ENCODE data around the gene PLXNA4. TPM values are rescaled to one million over a fixed set of nuclear protein-coding genes. Genes with fewer than 3 reads are reported as not detected.
A peak's percentile ranks its signal among the peaks of the same experiment; 100 is the strongest.

Gene PLXNA4
- total RNA-seq, 1 donor from 2014 or later, result 3.3 TPM

DNA sequence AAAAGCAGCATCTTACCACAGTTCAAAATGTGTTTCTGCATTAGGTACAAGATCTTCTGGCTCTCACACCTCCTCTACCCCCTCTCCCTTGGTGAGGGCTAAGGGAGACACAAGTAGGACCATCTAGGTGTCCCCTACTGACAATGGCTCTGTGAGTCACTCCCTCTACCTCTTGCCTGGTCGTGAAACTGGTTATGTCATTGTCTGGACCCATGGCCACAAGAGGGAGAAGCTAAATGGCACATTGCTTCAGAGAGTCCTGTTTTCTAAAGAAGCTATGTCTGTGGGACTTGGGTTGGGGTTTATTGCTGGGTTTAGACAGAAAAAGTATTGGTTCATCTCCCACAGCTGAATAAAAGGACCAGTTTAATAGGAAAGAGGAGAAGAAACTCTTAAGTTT, 4.0 kb upstream of the PLXNA4 start:
- H3K27me3 ChIP-seq (ENCODE audit: insufficient read depth, low read length), result peaks cover 19% of the 10 kb centered on the region
- Mint-ChIP-seq H3K4me1 (ENCODE audit: low read depth, unreplicated experiment) (peaks cover 2% of the 10 kb centered on the region), H3K27me3 (ENCODE audit: low read depth, unreplicated experiment) (peaks cover 68% of the 10 kb centered on the region), H3K4me3 (ENCODE audit: unreplicated experiment) (no peak overlapping the region), H3K27ac (ENCODE audit: unreplicated experiment) (no peak overlapping the region), H3K36me3 (ENCODE audit: low read depth, unreplicated experiment) (no peaks in the 10 kb centered on the region), H3K9me3 (ENCODE audit: unreplicated experiment) (no peaks in the 10 kb centered on the region)
- TF ChIP-seq EZH2 (IDR thresholded peaks at IDR 0.05; ENCODE audit: insufficient read depth, low read length) (no peak), CTCF (IDR thresholded peaks at IDR 0.05; ENCODE audit: insufficient read depth, low read depth, low read length) (no peak)
- DNase-seq (ENCODE audit: low read depth) (peak; percentile 14), FAIRE-seq (no peak)
- no peak overlapping the region for H3K4me2 ChIP-seq (ENCODE audit: low read length)
- no peaks in the 10 kb centered on the region for H3K79me2 ChIP-seq (ENCODE audit: insufficient read depth, low read length)
- H3K9ac ChIP-seq (ENCODE audit: low read length), result no peak overlapping the region
- no peak overlapping the region for H2AFZ ChIP-seq (ENCODE audit: low read depth, low read length)
- peaks cover 14% of the 10 kb centered on the region for H3K4me1 ChIP-seq (ENCODE audit: insufficient read depth, low read length)
- no peaks in the 10 kb centered on the region for H3K9me3 ChIP-seq (ENCODE audit: insufficient read depth, low read depth, low read length)
- no peaks in the 10 kb centered on the region for H3K36me3 ChIP-seq (ENCODE audit: insufficient read depth, low read length)
- no peak overlapping the region for H3K27ac ChIP-seq (ENCODE audit: low read depth, low read length)
- no peak overlapping the region for H3K4me3 ChIP-seq (ENCODE audit: insufficient read depth, low read depth, low read length)
- no peaks in the 10 kb centered on the region for H4K20me1 ChIP-seq (ENCODE audit: insufficient read depth, low read length)

DNA sequence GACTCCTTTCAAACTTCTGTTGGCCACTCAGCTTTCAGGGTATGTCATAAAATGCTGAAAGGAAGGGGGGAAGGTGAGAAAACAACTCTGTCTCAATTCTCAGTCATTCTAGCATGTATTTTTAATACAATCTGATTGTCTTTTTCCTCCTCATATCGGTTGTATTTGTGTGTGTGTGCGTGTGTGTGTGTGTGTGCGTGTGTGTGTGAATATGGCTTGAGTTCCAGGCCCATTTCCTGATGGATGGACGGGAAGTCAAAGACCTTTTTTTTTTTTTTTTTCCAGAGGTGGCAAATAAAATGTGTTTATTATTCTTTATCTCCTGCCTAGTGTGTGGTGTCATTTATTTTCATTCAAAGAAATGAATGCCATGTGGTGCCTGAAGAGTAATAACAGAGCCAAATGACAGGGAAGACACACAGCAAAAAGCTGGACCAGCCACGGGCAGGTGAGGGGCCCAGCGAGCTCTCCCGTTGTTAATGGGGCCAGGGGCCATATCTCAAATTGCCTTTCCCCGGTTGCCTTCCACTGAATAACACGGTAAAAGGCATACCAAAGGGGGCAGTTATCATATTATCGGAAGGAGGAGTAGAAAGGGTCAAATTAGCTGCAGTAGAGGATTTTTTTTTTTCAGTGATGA, 3.1 kb upstream of the PLXNA4 start:
- peaks cover 70% of the 10 kb centered on the region for H3K27me3 Mint-ChIP-seq (ENCODE audit: low read depth, unreplicated experiment)
- Histone ChIP-seq H3K27ac (ENCODE audit: low read depth, low read length) (no peak overlapping the region), H3K36me3 (ENCODE audit: insufficient read depth, low read length) (no peaks in the 10 kb centered on the region), H2AFZ (ENCODE audit: low read depth, low read length) (no peak overlapping the region), H3K9me3 (ENCODE audit: insufficient read depth, low read depth, low read length) (no peaks in the 10 kb centered on the region), H3K4me1 (ENCODE audit: insufficient read depth, low read length) (peaks cover 19% of the 10 kb centered on the region), H3K9ac (ENCODE audit: low read length) (no peak overlapping the region), H3K4me3 (ENCODE audit: insufficient read depth, low read depth, low read length) (no peak overlapping the region), H4K20me1 (ENCODE audit: insufficient read depth, low read length) (no peaks in the 10 kb centered on the region), H3K27me3 (ENCODE audit: insufficient read depth, low read length) (peaks cover 26% of the 10 kb centered on the region), H3K4me2 (ENCODE audit: low read length) (no peak overlapping the region), H3K79me2 (ENCODE audit: insufficient read depth, low read length) (no peaks in the 10 kb centered on the region)
- no peak for TF ChIP-seq CTCF (IDR thresholded peaks at IDR 0.05; ENCODE audit: insufficient read depth, low read depth, low read length)
- no peak for TF ChIP-seq EZH2 (IDR thresholded peaks at IDR 0.05; ENCODE audit: insufficient read depth, low read length)
- H3K4me3 Mint-ChIP-seq (ENCODE audit: unreplicated experiment), result no peak overlapping the region
- peaks cover 2% of the 10 kb centered on the region for H3K4me1 Mint-ChIP-seq (ENCODE audit: low read depth, unreplicated experiment)
- no peak for FAIRE-seq
- no peaks in the 10 kb centered on the region for H3K36me3 Mint-ChIP-seq (ENCODE audit: low read depth, unreplicated experiment)
- H3K9me3 Mint-ChIP-seq (ENCODE audit: unreplicated experiment), result no peaks in the 10 kb centered on the region
- no peak overlapping the region for H3K27ac Mint-ChIP-seq (ENCODE audit: unreplicated experiment)
- no peak for DNase-seq (ENCODE audit: low read depth)

- TF ChIP-seq EZH2 (IDR thresholded peaks at IDR 0.05; ENCODE audit: insufficient read depth, low read length), result no peak
- no peak for TF ChIP-seq CTCF (IDR thresholded peaks at IDR 0.05; ENCODE audit: insufficient read depth, low read depth, low read length)
- no peaks in the 10 kb centered on the region for H3K9me3 Mint-ChIP-seq (ENCODE audit: unreplicated experiment)
- H3K27ac ChIP-seq (ENCODE audit: low read depth, low read length), result no peak overlapping the region
- H3K9me3 ChIP-seq (ENCODE audit: insufficient read depth, low read depth, low read length), result no peaks in the 10 kb centered on the region
- H3K4me3 Mint-ChIP-seq (ENCODE audit: unreplicated experiment), result no peak overlapping the region
- no peak overlapping the region for H3K4me3 ChIP-seq (ENCODE audit: insufficient read depth, low read depth, low read length)
- no peak overlapping the region for H3K4me2 ChIP-seq (ENCODE audit: low read length)
- no peaks in the 10 kb centered on the region for H3K36me3 Mint-ChIP-seq (ENCODE audit: low read depth, unreplicated experiment)
- no peak for FAIRE-seq
- peaks cover 72% of the 10 kb centered on the region for H3K27me3 Mint-ChIP-seq (ENCODE audit: low read depth, unreplicated experiment)
- H3K4me1 Mint-ChIP-seq (ENCODE audit: low read depth, unreplicated experiment), result peaks cover 7% of the 10 kb centered on the region
- DNase-seq (ENCODE audit: low read depth), result no peak
- no peaks in the 10 kb centered on the region for H3K36me3 ChIP-seq (ENCODE audit: insufficient read depth, low read length)
- H3K4me1 ChIP-seq (ENCODE audit: insufficient read depth, low read length), result peaks cover 20% of the 10 kb centered on the region
- peaks cover 4% of the 10 kb centered on the region for H3K79me2 ChIP-seq (ENCODE audit: insufficient read depth, low read length)
- peaks cover 30% of the 10 kb centered on the region for H3K27me3 ChIP-seq (ENCODE audit: insufficient read depth, low read length)
- H2AFZ ChIP-seq (ENCODE audit: low read depth, low read length), result no peak overlapping the region
- peaks cover 4% of the 10 kb centered on the region for H4K20me1 ChIP-seq (ENCODE audit: insufficient read depth, low read length)
- no peak overlapping the region for H3K9ac ChIP-seq (ENCODE audit: low read length)
- H3K27ac Mint-ChIP-seq (ENCODE audit: unreplicated experiment), result no peak overlapping the region
These were observed 2.6 kb upstream of the PLXNA4 start for GRCh38 chr7:132578826-132579225.

Data from astrocyte (in vitro differentiated cells and primary cell).